ENCODE data around the gene CEP43. TPM values are rescaled to one million over a fixed set of nuclear protein-coding genes. Genes with fewer than 3 reads are reported as not detected.

The CEP43 gene
- total and polyA plus RNA-seq, 10 of the 15 experiments (the other 5 are each of a cell fraction or from before 2014, with no cell fraction given) = 7.7 to 49.9 (median 24.6) TPM

DNA sequence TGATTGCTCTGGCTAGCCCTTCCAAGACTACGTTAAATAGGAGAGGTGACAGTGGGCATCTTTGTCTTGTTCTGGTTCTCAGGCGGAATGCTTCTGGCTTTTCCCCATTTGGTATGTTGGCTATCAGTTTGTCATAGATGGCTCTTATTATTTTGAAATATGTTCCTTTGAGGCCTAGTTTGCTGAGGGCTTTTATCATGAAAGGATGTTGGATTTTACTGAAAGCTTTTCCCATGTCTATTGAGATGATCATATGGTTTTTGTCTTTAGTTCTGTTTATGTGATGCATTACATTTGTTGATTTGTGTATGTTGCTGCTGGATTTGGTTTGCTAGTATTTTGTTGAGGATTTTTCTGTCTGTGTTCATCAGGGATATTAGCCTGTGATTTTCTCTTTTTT lies 32.9 kb upstream of the CEP43 start:
- no peak overlapping the region for H3K27ac ChIP-seq (ENCODE audit: control insufficient read depth, insufficient read depth)
- no peak overlapping the region for H3K4me3 ChIP-seq
- no TSS peak for BruUV-seq (replicated peaks)
- ChIA-PET POLR2A (no interaction called here), RAD21 (ENCODE audit: unreplicated experiment) (interaction anchor here (0.6 kb wide), 1 partner anchor 41 kb away, joined by 3 read pairs; no protein-coding TSS in a partner anchor), SMC1A (ENCODE audit: uncharacterized antibody, unreplicated experiment) (interaction anchor here (1.3 to 1.8 kb wide), 2 partner anchors 15 to 24 kb away, joined by 3 to 5 read pairs; no protein-coding TSS in a partner anchor), CTCF (interaction anchor here (0.9 kb wide), 1 partner anchor 23 kb away, joined by 5 read pairs; no protein-coding TSS in a partner anchor)
- no peak overlapping the region for H2AFZ ChIP-seq (ENCODE audit: control insufficient read depth, low read depth, low read length)
- H3K9ac ChIP-seq (ENCODE audit: control insufficient read depth, insufficient read depth, low read length) = no peak overlapping the region
- FAIRE-seq = no peak
- no peak overlapping the region for H3K4me2 ChIP-seq (ENCODE audit: control insufficient read depth, insufficient read depth)
- 100% methylated on average over 2 of the region's 2 CpGs for WGBS (ENCODE audit: insufficient coverage, insufficient replicate concordance, low lambda C conversion rate, missing lambda C conversion rate)
- in situ Hi-C loops (cut with MboI) (no loop called here), intact Hi-C loops (cut with micrococcal nuclease; ENCODE audit: unreplicated experiment) (no loop called here)
- TF ChIP-seq EGR1 (IDR thresholded peaks at IDR 0.05; ENCODE audit: borderline replicate concordance in 1 of 2, low read depth in 2 of 2, low read length in 2 of 2) (no peak), NFYA (IDR thresholded peaks at IDR 0.05; ENCODE audit: borderline replicate concordance, low read depth, low read length) (no peak), RUNX3 (IDR thresholded peaks at IDR 0.05; ENCODE audit: low read length) (no peak), SPI1 (IDR thresholded peaks at IDR 0.05; ENCODE audit: borderline replicate concordance, insufficient read depth, low read depth, low read length) (no peak)
- no peaks in the 10 kb centered on the region for H3K36me3 ChIP-seq (ENCODE audit: control insufficient read depth in 2 of 2, insufficient read depth in 2 of 2, low read length in 1 of 2)
- DNase-seq (ENCODE audit: low read depth, low spot score) = no peak
- ATAC-seq = no peak
- peaks cover 3% of the 10 kb centered on the region; the same call in 1 of the 2 replicates for H3K4me1 ChIP-seq (ENCODE audit: control insufficient read depth, insufficient read depth, low read length)
- H3K9me3 ChIP-seq (replicated peaks; ENCODE audit: control insufficient read depth, insufficient read depth, low read length) = no peaks in the 10 kb centered on the region; the same call in 1 of the 3 replicates
- no peaks in the 10 kb centered on the region for H3K79me2 ChIP-seq (ENCODE audit: control insufficient read depth, insufficient read depth, low read length)
- H3K27me3 ChIP-seq (replicated peaks in 1 of 2; ENCODE audit: control insufficient read depth in 2 of 2, insufficient read depth in 2 of 2, low read length in 1 of 2) = no peaks in the 10 kb centered on the region
- H4K20me1 ChIP-seq (ENCODE audit: control insufficient read depth, insufficient read depth) = no peaks in the 10 kb centered on the region

DNA sequence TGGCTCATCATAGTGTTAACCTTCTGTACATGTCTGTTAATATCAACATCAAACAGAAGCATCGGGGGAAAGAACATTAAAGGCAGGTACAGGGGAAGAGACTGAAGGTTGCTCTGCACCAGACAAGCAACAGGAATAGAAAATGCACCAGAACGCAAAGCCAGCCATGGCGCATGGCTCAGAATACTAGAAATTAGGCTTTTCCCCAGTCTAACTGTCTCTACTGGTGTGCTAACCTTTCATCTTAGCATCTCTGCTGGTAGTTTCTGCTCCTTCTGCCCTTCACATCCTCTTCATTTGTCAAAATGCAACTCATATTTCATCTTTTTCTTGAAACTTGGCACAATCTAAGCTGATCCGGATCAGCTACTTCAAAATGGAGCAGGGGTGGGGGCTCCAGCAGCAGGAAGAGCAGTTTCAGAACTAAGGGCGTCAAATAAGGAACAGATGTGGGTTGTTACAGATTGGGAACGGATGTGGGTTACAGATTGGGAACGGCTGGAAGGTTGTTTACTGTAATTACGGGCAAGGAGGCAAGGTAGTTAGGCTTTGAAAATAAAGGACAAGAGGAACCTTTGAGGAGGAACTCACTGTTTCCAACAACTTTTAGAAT lies 29.7 kb upstream of the CEP43 start:
- ATAC-seq (no peak), DNase-seq (ENCODE audit: low read depth, low spot score) (no peak), FAIRE-seq (no peak)
- Histone ChIP-seq H3K9me3 (replicated peaks; ENCODE audit: control insufficient read depth, insufficient read depth, low read length) (no peaks in the 10 kb centered on the region; the same call in 1 of the 3 replicates), H3K4me1 (ENCODE audit: control insufficient read depth, insufficient read depth, low read length) (peaks cover 3% of the 10 kb centered on the region; the same call in 1 of the 2 replicates), H3K27ac (ENCODE audit: control insufficient read depth, insufficient read depth) (no peak overlapping the region), H3K27me3 (replicated peaks in 1 of 2; ENCODE audit: control insufficient read depth in 2 of 2, insufficient read depth in 2 of 2, low read length in 1 of 2) (no peaks in the 10 kb centered on the region), H3K79me2 (ENCODE audit: control insufficient read depth, insufficient read depth, low read length) (no peaks in the 10 kb centered on the region), H3K4me2 (ENCODE audit: control insufficient read depth, insufficient read depth) (no peak overlapping the region), H2AFZ (ENCODE audit: control insufficient read depth, low read depth, low read length) (no peak overlapping the region; the same call in 1 of the 2 replicates), H4K20me1 (ENCODE audit: control insufficient read depth, insufficient read depth) (no peaks in the 10 kb centered on the region), H3K4me3 (no peak overlapping the region), H3K9ac (ENCODE audit: control insufficient read depth, insufficient read depth, low read length) (no peak overlapping the region), H3K36me3 (ENCODE audit: control insufficient read depth in 2 of 2, insufficient read depth in 2 of 2, low read length in 1 of 2) (no peaks in the 10 kb centered on the region)
- 81% methylated on average over 8 of the region's 8 CpGs for WGBS (ENCODE audit: insufficient coverage, insufficient replicate concordance, low lambda C conversion rate, missing lambda C conversion rate)
- CTCF ChIA-PET = interaction anchor here (0.6 to 2.7 kb wide), 2 partner anchors 16 to 20 kb away, joined by 3 to 9 read pairs; no protein-coding TSS in a partner anchor
- POLR2A ChIA-PET = no interaction called here
- in situ Hi-C loops (cut with MboI) (no loop called here), intact Hi-C loops (cut with micrococcal nuclease; ENCODE audit: unreplicated experiment) (no loop called here)
- no TSS peak for BruUV-seq (replicated peaks)
- SMC1A ChIA-PET (ENCODE audit: uncharacterized antibody, unreplicated experiment) = interaction anchor here (0.7 to 1.9 kb wide), 4 partner anchors 11 to 20 kb away, joined by 3 to 10 read pairs (median 3); partner anchors contain the start of gene RNASET2
- RAD21 ChIA-PET (ENCODE audit: unreplicated experiment) = interaction anchor here (1.0 to 1.2 kb wide), 2 partner anchors 9 to 13 kb away, joined by 3 to 4 read pairs; partner anchors contain the start of gene RNASET2
- TF ChIP-seq NR2F1 (conservative IDR thresholded peaks at IDR 0.05) (no peak), CHD1 (IDR thresholded peaks at IDR 0.05; ENCODE audit: low read depth, low read length) (no peak), ATF7 (IDR thresholded peaks at IDR 0.05; ENCODE audit: low read depth) (no peak), ESRRA (IDR thresholded peaks at IDR 0.05; ENCODE audit: low read length) (no peak), EGR1 (IDR thresholded peaks at IDR 0.05; ENCODE audit: borderline replicate concordance in 1 of 2, low read depth in 2 of 2, low read length in 2 of 2) (no peak)
- TF ChIP-seq, protein P1, sequence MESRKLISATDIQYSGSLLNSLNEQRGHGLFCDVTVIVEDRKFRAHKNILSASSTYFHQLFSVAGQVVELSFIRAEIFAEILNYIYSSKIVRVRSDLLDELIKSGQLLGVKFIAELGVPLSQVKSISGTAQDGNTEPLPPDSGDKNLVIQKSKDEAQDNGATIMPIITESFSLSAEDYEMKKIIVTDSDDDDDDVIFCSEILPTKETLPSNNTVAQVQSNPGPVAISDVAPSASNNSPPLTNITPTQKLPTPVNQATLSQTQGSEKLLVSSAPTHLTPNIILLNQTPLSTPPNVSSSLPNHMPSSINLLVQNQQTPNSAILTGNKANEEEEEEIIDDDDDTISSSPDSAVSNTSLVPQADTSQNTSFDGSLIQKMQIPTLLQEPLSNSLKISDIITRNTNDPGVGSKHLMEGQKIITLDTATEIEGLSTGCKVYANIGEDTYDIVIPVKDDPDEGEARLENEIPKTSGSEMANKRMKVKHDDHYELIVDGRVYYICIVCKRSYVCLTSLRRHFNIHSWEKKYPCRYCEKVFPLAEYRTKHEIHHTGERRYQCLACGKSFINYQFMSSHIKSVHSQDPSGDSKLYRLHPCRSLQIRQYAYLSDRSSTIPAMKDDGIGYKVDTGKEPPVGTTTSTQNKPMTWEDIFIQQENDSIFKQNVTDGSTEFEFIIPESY (IDR thresholded peaks at IDR 0.05) = no peak
- TF ChIP-seq, protein P2, sequence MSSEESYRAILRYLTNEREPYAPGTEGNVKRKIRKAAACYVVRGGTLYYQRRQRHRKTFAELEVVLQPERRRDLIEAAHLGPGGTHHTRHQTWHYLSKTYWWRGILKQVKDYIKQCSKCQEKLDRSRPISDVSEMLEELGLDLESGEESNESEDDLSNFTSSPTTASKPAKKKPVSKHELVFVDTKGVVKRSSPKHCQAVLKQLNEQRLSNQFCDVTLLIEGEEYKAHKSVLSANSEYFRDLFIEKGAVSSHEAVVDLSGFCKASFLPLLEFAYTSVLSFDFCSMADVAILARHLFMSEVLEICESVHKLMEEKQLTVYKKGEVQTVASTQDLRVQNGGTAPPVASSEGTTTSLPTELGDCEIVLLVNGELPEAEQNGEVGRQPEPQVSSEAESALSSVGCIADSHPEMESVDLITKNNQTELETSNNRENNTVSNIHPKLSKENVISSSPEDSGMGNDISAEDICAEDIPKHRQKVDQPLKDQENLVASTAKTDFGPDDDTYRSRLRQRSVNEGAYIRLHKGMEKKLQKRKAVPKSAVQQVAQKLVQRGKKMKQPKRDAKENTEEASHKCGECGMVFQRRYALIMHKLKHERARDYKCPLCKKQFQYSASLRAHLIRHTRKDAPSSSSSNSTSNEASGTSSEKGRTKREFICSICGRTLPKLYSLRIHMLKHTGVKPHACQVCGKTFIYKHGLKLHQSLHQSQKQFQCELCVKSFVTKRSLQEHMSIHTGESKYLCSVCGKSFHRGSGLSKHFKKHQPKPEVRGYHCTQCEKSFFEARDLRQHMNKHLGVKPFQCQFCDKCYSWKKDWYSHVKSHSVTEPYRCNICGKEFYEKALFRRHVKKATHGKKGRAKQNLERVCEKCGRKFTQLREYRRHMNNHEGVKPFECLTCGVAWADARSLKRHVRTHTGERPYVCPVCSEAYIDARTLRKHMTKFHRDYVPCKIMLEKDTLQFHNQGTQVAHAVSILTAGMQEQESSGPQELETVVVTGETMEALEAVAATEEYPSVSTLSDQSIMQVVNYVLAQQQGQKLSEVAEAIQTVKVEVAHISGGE (CRISPR knock-in tag; IDR thresholded peaks at IDR 0.05) = no peak
